ENCODE results near the gene SPOUT1. TPM values are rescaled to one million over a fixed set of nuclear protein-coding genes. Genes with fewer than 3 reads are reported as not detected.
"Not testable (repeated sequence)": the region's sequence is repeated elsewhere in the genome, so short reads cannot be mapped to it uniquely, and the experiment has no call there.

Gene SPOUT1
- total and polyA plus RNA-seq, 7 donors, result 9.5 to 33.0 (median 18.3) TPM

- Histone ChIP-seq H3K36me3 (ENCODE audit: insufficient read depth in 1 of 2, low read depth in 1 of 2) (no peaks in the 10 kb centered on the region), H3K4me3 (no peak overlapping the region), H3K27me3 (ENCODE audit: insufficient read depth in 3 of 3, low read length in 2 of 3) (no peaks in the 10 kb centered on the region), H3K4me1 (peaks cover 25% of the 10 kb centered on the region), H3K27ac (no peak overlapping the region), H3K9me3 (no peaks in the 10 kb centered on the region)
- intact Hi-C loops (cut with DNase I), result loop anchor here (1.0 to 5.0 kb wide), 2 partner anchors 64 to 65 kb away; no protein-coding TSS in a partner anchor
- ATAC-seq (peak; percentile 62 to 74 (median 70)), DNase-seq (peak; percentile 73 to 86)
- TF ChIP-seq CTCF (IDR thresholded peaks at IDR 0.05), result peak; percentile 88
- WGBS, 3 donors, result 30 to 36% (median 33%) methylated on average over 10 of the region's 10 CpGs
Observed at GRCh38 chr9:128863647-128864046, 34.1 kb upstream of the SPOUT1 start.

GRCh38 chr9:128862401-128862851, 32.8 kb upstream of the SPOUT1 start:
- no peaks in the 10 kb centered on the region for H3K9me3 ChIP-seq
- H3K4me1 ChIP-seq, result peaks cover 25% of the 10 kb centered on the region
- peak overlapping the region; percentile 61 for H3K27ac ChIP-seq
- TF ChIP-seq CTCF (IDR thresholded peaks at IDR 0.05), result no peak
- ATAC-seq (peak; percentile 68 to 88 (median 82)), DNase-seq (peak; percentile 38 to 88)
- intact Hi-C loops (cut with DNase I), result loop anchor here in 1 of 2 donors (5.0 kb wide), 1 partner anchor 65 kb away; no protein-coding TSS in a partner anchor
- H3K27me3 ChIP-seq (ENCODE audit: insufficient read depth in 3 of 3, low read length in 2 of 3), result no peaks in the 10 kb centered on the region
- no peaks in the 10 kb centered on the region for H3K36me3 ChIP-seq (ENCODE audit: insufficient read depth in 1 of 2, low read depth in 1 of 2)
- 41 to 62% (median 43%) methylated on average over 6 of the region's 6 CpGs for WGBS, 3 donors
- H3K4me3 ChIP-seq, result no peak overlapping the region

- H3K27ac ChIP-seq, result peak overlapping the region; percentile 61
- H3K27me3 ChIP-seq (ENCODE audit: insufficient read depth in 3 of 3, low read length in 2 of 3), result no peaks in the 10 kb centered on the region
- TF ChIP-seq CTCF (IDR thresholded peaks at IDR 0.05), result no peak
- H3K36me3 ChIP-seq (ENCODE audit: insufficient read depth in 1 of 2, low read depth in 1 of 2), result no peaks in the 10 kb centered on the region
- H3K9me3 ChIP-seq, result no peaks in the 10 kb centered on the region
- H3K4me1 ChIP-seq, result peaks cover 25% of the 10 kb centered on the region
- ATAC-seq (no peak), DNase-seq (peak in 1 of 2 donors; percentile 15)
- WGBS, 3 donors, result 74 to 81% (median 75%) methylated on average over 6 of the region's 6 CpGs
- intact Hi-C loops (cut with DNase I), result loop anchor here in 1 of 2 donors (5.0 kb wide), 1 partner anchor 66 kb away; no protein-coding TSS in a partner anchor
- H3K4me3 ChIP-seq, result no peak overlapping the region
Observed at GRCh38 chr9:128861501-128861900, 31.9 kb upstream of the SPOUT1 start.

- Histone ChIP-seq H3K4me3 (no peak overlapping the region), H3K36me3 (ENCODE audit: insufficient read depth in 1 of 2, low read depth in 1 of 2) (no peaks in the 10 kb centered on the region), H3K9me3 (no peaks in the 10 kb centered on the region), H3K27ac (peak overlapping the region; percentile 61), H3K4me1 (peaks cover 25% of the 10 kb centered on the region), H3K27me3 (ENCODE audit: insufficient read depth in 3 of 3, low read length in 2 of 3) (no peaks in the 10 kb centered on the region)
- TF ChIP-seq CTCF (IDR thresholded peaks at IDR 0.05), result no peak
- ATAC-seq, result no peak
- DNase-seq, result no peak
- intact Hi-C loops (cut with DNase I), result loop anchor here in 1 of 2 donors (5.0 kb wide), 1 partner anchor 66 kb away; no protein-coding TSS in a partner anchor
- 86 to 89% (median 86%) methylated on average over 5 of the region's 5 CpGs for WGBS, 3 donors
Observed at GRCh38 chr9:128860937-128861336, 31.3 kb upstream of the SPOUT1 start.

- peaks cover 25% of the 10 kb centered on the region for H3K4me1 ChIP-seq
- peak in 1 of 2 donors; percentile 1 for DNase-seq
- H3K36me3 ChIP-seq (ENCODE audit: insufficient read depth in 1 of 2, low read depth in 1 of 2); intact Hi-C loops (cut with DNase I); H3K4me3 ChIP-seq; H3K27me3 ChIP-seq (ENCODE audit: insufficient read depth in 3 of 3, low read length in 2 of 3); ATAC-seq; H3K9me3 ChIP-seq; H3K27ac ChIP-seq: not testable (repeated sequence)
- 75 to 82% (median 76%) methylated on average over 7 of the region's 7 CpGs for WGBS, 3 donors
Observed at GRCh38 chr9:128858476-128858875, 28.9 kb upstream of the SPOUT1 start.

- H3K27ac ChIP-seq; ATAC-seq; H3K4me1 ChIP-seq; H3K36me3 ChIP-seq (ENCODE audit: insufficient read depth in 1 of 2, low read depth in 1 of 2); H3K9me3 ChIP-seq; H3K4me3 ChIP-seq; intact Hi-C loops (cut with DNase I); DNase-seq; H3K27me3 ChIP-seq (ENCODE audit: insufficient read depth in 3 of 3, low read length in 2 of 3): not testable (repeated sequence)
- WGBS, 3 donors, result 89 to 93% (median 91%) methylated on average over 6 of the region's 6 CpGs
Observed at GRCh38 chr9:128854454-128854853, 24.9 kb upstream of the SPOUT1 start.

- intact Hi-C loops (cut with DNase I), result loop anchor here in 1 of 2 donors (1.0 kb wide), 1 partner anchor 76 kb away; no protein-coding TSS in a partner anchor
- H3K4me1 ChIP-seq; H3K27ac ChIP-seq; H3K4me3 ChIP-seq; DNase-seq; ATAC-seq; H3K9me3 ChIP-seq; H3K36me3 ChIP-seq (ENCODE audit: insufficient read depth in 1 of 2, low read depth in 1 of 2); H3K27me3 ChIP-seq (ENCODE audit: insufficient read depth in 3 of 3, low read length in 2 of 3): not testable (repeated sequence)
- WGBS, 3 donors, result 89 to 98% (median 97%) methylated on average over 2 of the region's 2 CpGs
Observed at GRCh38 chr9:128852646-128853045, 23.1 kb upstream of the SPOUT1 start.
